OCI-LY1 (cell line): Measurements from ENCODE around the gene BMP6.

ENCODE experiments used
- H2AFZ ChIP-seq: fragments of 200-600 bp; sonication (generic), shearing (Covaris generic); 2 replicates; pipeline ENCODE4 v1.6.0; 2014; ENCODE audit warnings: antibody characterized with exemption, mild to moderate bottlenecking, low read length
- H3F3A ChIP-seq: fragments of 200-600 bp; sonication (generic), shearing (Covaris generic); 2 replicates; pipeline ENCODE4 v1.6.0; 2014; ENCODE audit warnings: mild to moderate bottlenecking, antibody characterized with exemption, low read length, moderate library complexity; ENCODE audit not compliant: insufficient read depth
- H3K27ac ChIP-seq: fragments of 200-600 bp; sonication (generic); 2 replicates; pipeline ENCODE4 v1.5.1; 2014; ENCODE audit warnings: low read length, mixed run types, mild to moderate bottlenecking, low read depth; ENCODE audit not compliant: poor library complexity, severe bottlenecking
- H3K27me3 ChIP-seq: fragments of 200-600 bp; sonication (generic); 2 replicates; pipeline ENCODE4 v1.6.0; 2014; ENCODE audit warnings: antibody characterized with exemption, mild to moderate bottlenecking, low read length, moderate library complexity; ENCODE audit not compliant: insufficient read depth
- H3K36me3 ChIP-seq: fragments of 200-600 bp; sonication (generic); 2 replicates; pipeline ENCODE4 v1.6.1; 2014; ENCODE audit warnings: mild to moderate bottlenecking, antibody characterized with exemption, low read length, moderate library complexity, mixed read lengths; ENCODE audit not compliant: insufficient read depth
- H3K4me1 ChIP-seq: fragments of 200-600 bp; sonication (generic); 2 replicates; pipeline ENCODE4 v1.5.1; 2014; ENCODE audit warnings: mild to moderate bottlenecking, low read length, moderate library complexity; ENCODE audit not compliant: insufficient read depth, severe bottlenecking
- H3K4me2 ChIP-seq: fragments of 200-600 bp; sonication (generic), shearing (Covaris generic); 2 replicates; pipeline ENCODE4 v1.6.1; 2014; ENCODE audit warnings: low read length
- H3K4me3 ChIP-seq: fragments of 200-600 bp; sonication (generic); 2 replicates; pipeline ENCODE4 v1.5.1; 2014; ENCODE audit warnings: low read length, low read depth, mild to moderate bottlenecking, mixed read lengths; ENCODE audit not compliant: poor library complexity, severe bottlenecking
- H3K79me2 ChIP-seq: fragments of 200-600 bp; shearing (Covaris generic); 2 replicates; pipeline ENCODE4 v1.6.1; 2016; ENCODE audit warnings: mixed run types, low read length, mixed read lengths; ENCODE audit not compliant: insufficient read depth
- H3K9ac ChIP-seq: fragments of 200-600 bp; sonication (generic), shearing (Covaris generic); 2 replicates; pipeline ENCODE4 v1.6.1; 2014; ENCODE audit warnings: mild to moderate bottlenecking, low read length, mixed read lengths
- H3K9me2 ChIP-seq: fragments of 200-600 bp; sonication (generic), shearing (Covaris generic); 2 replicates; pipeline ENCODE4 v1.6.1; 2014; ENCODE audit warnings: low read depth, mild to moderate bottlenecking, low read length, mixed read lengths
- H3K9me3 ChIP-seq: fragments of 200-600 bp; shearing (Covaris generic); 2 replicates; pipeline ENCODE4 v1.6.1; 2014; ENCODE audit warnings: low read length, mixed read lengths
- H4K20me1 ChIP-seq: fragments of 200-600 bp; sonication (generic), shearing (Covaris generic); 2 replicates; pipeline ENCODE4 v1.6.0; 2016; ENCODE audit warnings: mild to moderate bottlenecking, low read length; ENCODE audit not compliant: insufficient read depth
- EZH2 ChIP-seq: fragments of 200-600 bp; sonication (generic), shearing (Covaris generic); IDR thresholded peaks from 2 replicates; pipeline ENCODE4 v1.8.0; 2017; ENCODE audit warnings: borderline replicate concordance, mixed run types, mild to moderate bottlenecking, antibody characterized with exemption, low read length, moderate library complexity, mixed read lengths
- TF ChIP-seq, protein P1 (sequence below): fragments of 200-600 bp; sonication (generic), shearing (Covaris generic); IDR thresholded peaks from 2 replicates; pipeline ENCODE4 v1.5.1; 2017; ENCODE audit warnings: mild to moderate bottlenecking, antibody characterized with exemption, low read length, moderate library complexity, mixed read lengths

The BMP6 gene

DNA sequence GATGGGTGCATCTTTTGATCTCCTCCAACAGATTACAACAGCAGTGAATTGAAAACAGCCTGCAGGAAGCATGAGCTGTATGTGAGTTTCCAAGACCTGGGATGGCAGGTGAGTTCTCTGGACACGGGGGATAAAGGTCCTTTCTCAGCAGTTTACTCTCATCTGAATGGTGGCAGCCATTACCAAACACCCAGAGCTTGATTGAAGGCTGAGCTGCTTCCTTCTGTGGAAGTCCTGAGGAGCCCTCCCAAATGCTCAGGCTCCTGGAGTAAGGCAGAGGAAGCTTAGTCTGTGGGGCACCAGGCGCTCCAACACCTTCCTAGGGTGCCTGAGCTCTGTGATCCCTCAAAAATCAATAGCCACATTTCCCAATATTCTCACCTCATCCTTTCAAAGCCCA lies 153.1 kb downstream of the BMP6 start:
- no peaks in the 10 kb centered on the region for H3F3A ChIP-seq
- no peaks in the 10 kb centered on the region for H3K9me2 ChIP-seq
- H3K9ac ChIP-seq: no peak overlapping the region
- no peaks in the 10 kb centered on the region for H3K4me1 ChIP-seq
- H3K36me3 ChIP-seq: peaks cover 37% of the 10 kb centered on the region
- H2AFZ ChIP-seq: no peak overlapping the region
- H3K27ac ChIP-seq: no peak overlapping the region
- no peak overlapping the region for H3K4me2 ChIP-seq
- H3K27me3 ChIP-seq: no peaks in the 10 kb centered on the region; the same call in 1 of the 2 replicates
- H3K9me3 ChIP-seq: no peaks in the 10 kb centered on the region
- H3K79me2 ChIP-seq: no peaks in the 10 kb centered on the region
- no peak for TF ChIP-seq EZH2
- TF ChIP-seq, protein P1, sequence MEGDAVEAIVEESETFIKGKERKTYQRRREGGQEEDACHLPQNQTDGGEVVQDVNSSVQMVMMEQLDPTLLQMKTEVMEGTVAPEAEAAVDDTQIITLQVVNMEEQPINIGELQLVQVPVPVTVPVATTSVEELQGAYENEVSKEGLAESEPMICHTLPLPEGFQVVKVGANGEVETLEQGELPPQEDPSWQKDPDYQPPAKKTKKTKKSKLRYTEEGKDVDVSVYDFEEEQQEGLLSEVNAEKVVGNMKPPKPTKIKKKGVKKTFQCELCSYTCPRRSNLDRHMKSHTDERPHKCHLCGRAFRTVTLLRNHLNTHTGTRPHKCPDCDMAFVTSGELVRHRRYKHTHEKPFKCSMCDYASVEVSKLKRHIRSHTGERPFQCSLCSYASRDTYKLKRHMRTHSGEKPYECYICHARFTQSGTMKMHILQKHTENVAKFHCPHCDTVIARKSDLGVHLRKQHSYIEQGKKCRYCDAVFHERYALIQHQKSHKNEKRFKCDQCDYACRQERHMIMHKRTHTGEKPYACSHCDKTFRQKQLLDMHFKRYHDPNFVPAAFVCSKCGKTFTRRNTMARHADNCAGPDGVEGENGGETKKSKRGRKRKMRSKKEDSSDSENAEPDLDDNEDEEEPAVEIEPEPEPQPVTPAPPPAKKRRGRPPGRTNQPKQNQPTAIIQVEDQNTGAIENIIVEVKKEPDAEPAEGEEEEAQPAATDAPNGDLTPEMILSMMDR: no peak
- H3K4me3 ChIP-seq: no peak overlapping the region
- no peaks in the 10 kb centered on the region for H4K20me1 ChIP-seq

DNA sequence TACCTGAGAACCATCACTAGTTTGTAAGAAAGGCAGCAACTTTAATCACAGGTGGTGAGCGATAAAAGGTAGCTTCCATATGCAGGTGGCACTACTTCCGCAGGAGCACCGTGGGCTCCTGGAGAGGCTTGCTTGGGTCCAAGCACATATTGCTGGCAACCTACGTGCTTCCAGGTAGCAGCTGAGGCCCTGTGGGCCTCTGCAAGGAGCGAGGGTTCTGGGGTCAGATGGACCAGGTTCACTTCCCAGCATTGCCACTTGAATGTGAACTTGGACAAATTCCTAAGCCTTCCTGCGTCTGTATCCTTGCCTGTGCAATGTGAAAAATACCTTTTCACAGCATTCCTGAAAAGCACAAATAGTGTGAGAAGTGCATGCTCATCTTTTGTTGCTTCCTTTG lies 153.7 kb downstream of the BMP6 start:
- no peaks in the 10 kb centered on the region for H3K79me2 ChIP-seq
- H4K20me1 ChIP-seq: no peaks in the 10 kb centered on the region
- no peak overlapping the region for H3K27ac ChIP-seq
- no peak overlapping the region for H3K4me2 ChIP-seq
- H3K36me3 ChIP-seq: peaks cover 42% of the 10 kb centered on the region
- H3K9me3 ChIP-seq: no peaks in the 10 kb centered on the region
- H3K27me3 ChIP-seq: no peaks in the 10 kb centered on the region; the same call in 1 of the 2 replicates
- no peaks in the 10 kb centered on the region for H3K9me2 ChIP-seq
- H3K4me3 ChIP-seq: no peak overlapping the region
- no peak for TF ChIP-seq EZH2
- TF ChIP-seq, protein P1: no peak
- no peaks in the 10 kb centered on the region for H3F3A ChIP-seq
- H3K9ac ChIP-seq: no peak overlapping the region
- no peak overlapping the region for H2AFZ ChIP-seq
- no peaks in the 10 kb centered on the region for H3K4me1 ChIP-seq

DNA sequence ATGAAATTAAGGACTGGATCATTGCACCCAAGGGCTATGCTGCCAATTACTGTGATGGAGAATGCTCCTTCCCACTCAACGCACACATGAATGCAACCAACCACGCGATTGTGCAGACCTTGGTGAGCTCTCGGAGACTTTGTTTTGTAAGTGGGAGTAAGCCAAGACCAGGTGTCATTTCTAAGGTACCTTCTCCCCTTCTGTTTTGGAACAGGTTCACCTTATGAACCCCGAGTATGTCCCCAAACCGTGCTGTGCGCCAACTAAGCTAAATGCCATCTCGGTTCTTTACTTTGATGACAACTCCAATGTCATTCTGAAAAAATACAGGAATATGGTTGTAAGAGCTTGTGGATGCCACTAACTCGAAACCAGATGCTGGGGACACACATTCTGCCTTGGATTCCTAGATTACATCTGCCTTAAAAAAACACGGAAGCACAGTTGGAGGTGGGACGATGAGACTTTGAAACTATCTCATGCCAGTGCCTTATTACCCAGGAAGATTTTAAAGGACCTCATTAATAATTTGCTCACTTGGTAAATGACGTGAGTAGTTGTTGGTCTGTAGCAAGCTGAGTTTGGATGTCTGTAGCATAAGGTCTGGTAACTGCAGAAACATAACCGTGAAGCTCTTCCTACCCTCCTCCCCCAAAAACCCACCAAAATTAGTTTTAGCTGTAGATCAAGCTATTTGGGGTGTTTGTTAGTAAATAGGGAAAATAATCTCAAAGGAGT lies 154.2 kb downstream of the BMP6 start:
- H4K20me1 ChIP-seq: no peaks in the 10 kb centered on the region
- H3K79me2 ChIP-seq: no peaks in the 10 kb centered on the region
- H3K9me3 ChIP-seq: no peaks in the 10 kb centered on the region
- no peak overlapping the region for H3K9ac ChIP-seq
- peaks cover 48% of the 10 kb centered on the region for H3K36me3 ChIP-seq
- no peaks in the 10 kb centered on the region for H3K9me2 ChIP-seq
- H2AFZ ChIP-seq: no peak overlapping the region
- H3K4me1 ChIP-seq: no peaks in the 10 kb centered on the region
- no peak overlapping the region for H3K4me3 ChIP-seq
- TF ChIP-seq EZH2: no peak
- TF ChIP-seq, protein P1: no peak
- H3F3A ChIP-seq: no peaks in the 10 kb centered on the region
- H3K4me2 ChIP-seq: no peak overlapping the region
- no peaks in the 10 kb centered on the region; the same call in 1 of the 2 replicates for H3K27me3 ChIP-seq
- H3K27ac ChIP-seq: no peak overlapping the region
